GM13977 (cell line): ENCODE measurements around the gene RAD51B.

Source experiments
- DNase-seq: peaks from one replicate; pipeline ENCODE4 v3.0.0; 2012; ENCODE audit warnings: low spot score
- CTCF ChIP-seq: IDR thresholded peaks from 2 replicates; pipeline ENCODE4 v1.5.1; 2012; ENCODE audit warnings: mild to moderate bottlenecking, control low read depth; ENCODE audit not compliant: insufficient read depth; ENCODE audit errors: extremely low read depth, missing control alignments
- in situ Hi-C: fragments of 300-500 bp; cut with MboI; formaldehyde crosslinking; loops from one replicate; pipeline ENCODE4 v1.12.0; 2022; ENCODE audit warnings: low sequenced_read_pairs, low pct_unique_long_range_greater_than_20kb, mixed read lengths, inconsistent platforms; ENCODE audit not compliant: unreplicated experiment

The RAD51B gene

GRCh38 chr14:68245146-68246073, 425.8 kb downstream of the RAD51B start:
- in situ Hi-C loops: loop anchor here (10.0 kb wide), 1 partner anchor 291 kb away; no protein-coding TSS in a partner anchor
- no peak for TF ChIP-seq CTCF
- no peak for DNase-seq

GRCh38 chr14:68246074-68246785, 426.7 kb downstream of the RAD51B start:
- DNase-seq: no peak
- in situ Hi-C loops: loop anchor here (10.0 kb wide), 1 partner anchor 291 kb away; no protein-coding TSS in a partner anchor
- no peak for TF ChIP-seq CTCF

- TF ChIP-seq CTCF: no peak
- in situ Hi-C loops: loop anchor here (10.0 kb wide), 1 partner anchor 292 kb away; no protein-coding TSS in a partner anchor
- no peak for DNase-seq
Measured at GRCh38 chr14:68246786-68247105, 427.2 kb downstream of the RAD51B start.

GRCh38 chr14:68247274-68247673, 427.7 kb downstream of the RAD51B start:
- DNase-seq: no peak
- in situ Hi-C loops: loop anchor here (10.0 kb wide), 1 partner anchor 292 kb away; no protein-coding TSS in a partner anchor
- no peak for TF ChIP-seq CTCF

GRCh38 chr14:68247676-68248268, 428.2 kb downstream of the RAD51B start:
- in situ Hi-C loops: loop anchor here (10.0 kb wide), 1 partner anchor 293 kb away; no protein-coding TSS in a partner anchor
- TF ChIP-seq CTCF: peak; percentile 3
- DNase-seq: no peak
